HG03066 (cell line): ENCODE results near the gene TRAF1.

Source experiments
- ATAC-seq: cut with Tn5 transposase; IDR thresholded peaks from one replicate; pipeline ENCODE4 v1.9.1; 2021; ENCODE audit warnings: low read depth; ENCODE audit not compliant: unreplicated experiment

TRAF1 gene

DNA sequence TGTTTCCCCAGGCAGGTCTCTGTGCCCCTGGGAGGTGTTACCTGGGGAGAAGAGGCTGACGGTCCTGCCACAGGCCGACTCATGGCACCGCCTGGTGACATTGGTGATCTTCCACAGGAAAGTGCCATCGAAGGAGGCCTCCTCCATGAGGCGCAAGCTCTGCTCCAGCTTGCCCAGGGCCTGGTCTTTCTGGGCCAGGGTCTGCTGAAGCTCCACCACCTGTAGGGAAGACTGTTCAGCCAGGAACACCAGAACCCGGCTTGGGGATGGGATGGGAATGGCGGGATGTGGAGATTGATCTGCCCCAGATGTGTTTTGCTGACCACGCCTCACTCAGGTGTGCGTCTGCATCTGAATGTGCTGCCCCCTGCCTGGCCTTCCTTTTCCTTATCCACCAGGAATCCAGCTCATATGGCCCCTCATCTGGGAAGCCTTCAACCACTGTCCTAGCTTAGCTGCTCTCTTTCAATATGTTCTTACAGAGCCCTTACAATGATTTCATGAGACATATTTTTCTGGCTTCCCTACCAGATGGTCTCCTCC, 15.2 kb downstream of the TRAF1 start:
- ATAC-seq: no peak

DNA sequence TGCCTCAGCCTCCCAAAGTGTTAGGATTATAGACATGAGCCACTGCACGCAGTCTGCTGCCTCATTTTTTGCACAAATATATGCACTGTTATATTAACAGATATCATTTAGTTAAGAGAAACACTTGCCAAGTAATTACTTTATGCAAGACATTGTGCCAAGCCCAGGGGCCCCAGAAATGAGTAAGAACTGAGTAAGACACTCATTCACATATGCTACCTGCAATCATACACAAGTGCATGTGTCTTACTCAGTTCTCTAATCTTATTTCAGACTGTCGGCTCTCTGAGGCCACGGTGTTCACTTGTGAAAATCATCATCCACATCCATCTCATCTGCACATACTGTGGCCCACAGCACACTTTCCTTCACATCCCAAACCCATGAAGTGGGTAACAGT, 16.0 kb downstream of the TRAF1 start:
- ATAC-seq: no peak

DNA sequence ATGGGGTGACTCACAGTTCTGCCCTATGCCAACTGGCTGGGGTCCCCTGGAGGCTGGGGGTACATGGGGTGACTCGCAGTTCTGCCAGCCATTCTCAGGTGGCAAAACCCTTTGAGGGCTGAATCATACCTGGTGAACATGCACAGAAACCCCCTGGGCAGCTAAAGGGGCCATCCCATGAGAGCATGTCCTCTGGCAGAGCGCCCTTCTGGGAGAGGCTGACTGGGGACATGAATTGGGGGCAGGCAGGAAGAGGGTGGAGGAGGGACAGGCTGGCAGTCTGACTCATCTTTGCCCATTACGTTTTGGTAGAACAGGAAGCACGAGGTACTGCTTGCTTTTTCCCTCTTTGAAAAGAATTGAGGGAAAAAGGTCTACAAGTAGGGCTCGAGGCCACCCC, 16.7 kb downstream of the TRAF1 start:
- ATAC-seq: no peak

DNA sequence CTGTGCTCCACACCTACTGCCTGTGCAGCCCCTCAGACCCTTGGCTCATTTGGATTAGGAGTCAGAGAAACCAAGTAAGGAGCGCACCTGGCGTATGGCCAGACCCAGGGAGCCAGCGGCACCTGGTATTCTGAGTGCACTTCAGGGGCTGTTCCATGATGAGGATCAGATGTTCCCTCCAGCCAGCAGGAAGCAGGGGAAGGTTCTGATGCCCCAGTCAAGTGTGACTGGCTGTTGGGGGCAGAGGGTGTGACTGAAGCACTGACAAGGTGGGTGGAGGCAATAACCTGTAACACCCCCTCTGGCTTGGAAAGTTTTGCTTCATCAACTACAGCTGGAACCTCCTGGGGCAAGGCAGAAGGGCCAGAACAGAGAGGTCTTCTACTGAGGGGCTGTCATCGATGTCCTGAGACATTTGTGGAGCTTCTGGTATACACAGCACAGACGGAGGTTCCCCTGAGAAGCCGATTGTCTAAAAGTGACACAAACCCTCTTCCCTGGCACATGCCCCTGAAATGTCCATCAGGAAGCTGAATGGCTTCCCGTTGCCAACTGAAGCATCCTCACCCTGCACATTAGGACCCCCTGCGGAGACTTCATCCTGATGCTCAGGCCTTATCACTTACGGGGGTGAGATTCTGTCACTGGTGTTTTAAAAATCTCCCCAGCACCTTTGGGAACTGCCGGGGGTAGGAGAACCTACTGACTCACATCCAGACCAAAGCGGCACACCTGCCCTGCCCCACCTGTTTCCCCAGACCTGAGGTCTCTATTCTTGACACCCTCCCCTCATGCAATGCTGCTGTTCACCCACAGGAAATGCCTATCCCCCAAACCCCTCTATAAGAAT, 21.1 kb downstream of the TRAF1 start:
- no peak for ATAC-seq

DNA sequence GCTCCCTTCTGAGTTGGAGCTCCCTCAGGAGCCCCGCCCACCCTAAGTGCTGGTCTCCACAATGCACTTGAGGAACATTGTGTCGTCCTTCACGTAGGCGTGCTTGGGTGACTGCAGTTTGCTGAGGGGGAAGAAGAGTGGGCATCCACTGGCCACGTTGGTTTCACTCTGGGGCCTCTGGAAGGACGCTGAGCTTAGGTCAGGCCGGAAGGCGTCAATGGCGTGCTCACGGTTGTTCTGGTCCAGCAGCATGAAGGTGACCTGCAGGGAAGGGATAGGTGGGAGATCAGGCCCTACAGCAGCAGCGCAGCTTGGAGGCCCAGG, 21.7 kb downstream of the TRAF1 start:
- no peak for ATAC-seq

DNA sequence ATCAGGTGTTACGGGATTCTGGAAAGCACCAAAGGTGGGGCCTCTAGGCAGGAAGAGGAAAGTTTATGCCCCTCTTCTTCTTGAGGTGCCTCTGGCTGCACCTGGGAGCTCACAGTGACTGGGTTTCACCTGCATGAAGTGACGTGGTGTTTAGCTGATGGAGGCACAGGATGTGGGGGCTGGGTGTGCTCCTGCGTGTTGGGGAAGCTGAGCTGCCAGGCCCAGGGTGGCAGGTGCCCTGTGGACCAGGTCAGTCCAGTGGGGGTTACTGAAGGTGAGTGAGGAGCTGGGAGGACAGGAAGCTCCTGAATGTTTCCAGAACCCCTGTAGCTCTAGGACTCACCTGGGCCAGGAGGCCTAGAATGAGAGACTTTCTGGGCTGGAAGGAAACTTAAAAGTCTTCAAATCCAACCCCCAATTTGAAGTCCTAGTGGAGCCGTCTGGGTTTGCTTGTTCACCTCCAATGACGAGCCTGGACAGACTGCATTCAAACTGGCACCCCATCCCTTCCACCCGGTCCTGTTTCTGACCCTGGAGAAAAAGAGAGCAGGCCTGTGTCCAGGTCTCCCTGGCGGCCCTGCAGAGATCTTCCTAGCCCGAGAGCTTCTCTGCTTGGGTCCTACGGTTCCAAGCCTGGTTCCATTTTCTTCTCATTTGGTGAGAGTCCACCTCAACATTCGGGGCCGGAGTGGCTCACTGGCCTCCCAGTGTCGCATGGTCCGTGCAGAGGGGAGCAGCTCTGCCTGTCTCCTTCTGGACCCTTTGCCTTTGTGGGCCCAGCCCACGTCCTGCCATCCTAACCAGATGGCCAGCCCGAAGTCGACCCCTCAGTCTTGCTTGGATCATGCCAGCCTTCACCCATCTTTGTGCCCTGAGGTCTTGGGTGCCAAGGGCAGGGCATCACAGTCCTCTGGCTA, 22.3 kb downstream of the TRAF1 start:
- no peak for ATAC-seq

DNA sequence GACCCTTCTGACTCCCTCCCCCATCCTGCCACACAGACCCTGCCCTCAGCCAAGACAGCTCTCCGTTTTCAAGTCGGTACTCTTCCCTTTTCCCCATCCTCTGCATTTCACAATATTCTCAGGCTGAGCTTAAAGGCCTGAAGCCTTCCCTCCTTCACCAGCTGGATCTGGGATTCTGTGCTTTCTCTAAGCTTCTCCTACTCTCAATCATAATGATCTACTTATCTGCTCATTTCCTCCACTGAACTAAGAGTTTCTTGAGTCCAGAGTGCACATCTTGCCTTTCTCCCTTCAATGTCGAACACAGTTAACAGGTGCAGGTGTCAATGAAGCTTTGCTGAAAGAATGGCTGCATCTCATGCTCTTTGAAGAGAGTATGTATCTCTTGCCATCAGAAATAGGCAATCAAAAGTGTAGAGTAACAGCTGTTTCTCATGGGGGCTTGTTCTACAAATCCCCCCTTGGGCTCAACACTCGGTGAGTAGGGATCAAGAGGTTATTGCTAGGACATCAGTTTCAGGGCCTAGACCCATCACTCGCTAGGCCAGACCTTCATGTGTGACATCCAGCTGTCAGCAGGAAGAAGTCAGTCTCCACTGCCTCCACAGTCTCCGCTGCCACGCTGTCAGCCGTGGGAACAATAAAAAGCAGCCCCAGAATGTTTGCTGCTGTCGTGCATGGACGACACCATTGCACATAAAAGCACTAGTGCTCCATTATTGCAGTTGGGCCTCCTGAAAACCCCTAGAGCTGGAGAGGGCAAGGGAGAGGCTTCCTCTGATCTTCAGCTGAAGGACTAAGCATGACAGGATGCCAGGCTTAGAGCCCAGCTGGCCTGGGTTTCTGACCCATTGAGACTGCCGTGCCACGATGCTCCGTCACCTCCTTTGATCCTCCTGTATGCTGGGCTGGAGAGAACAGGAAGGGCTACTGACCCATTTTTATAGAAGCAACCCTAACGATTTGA, 23.7 kb downstream of the TRAF1 start:
- ATAC-seq: no peak

DNA sequence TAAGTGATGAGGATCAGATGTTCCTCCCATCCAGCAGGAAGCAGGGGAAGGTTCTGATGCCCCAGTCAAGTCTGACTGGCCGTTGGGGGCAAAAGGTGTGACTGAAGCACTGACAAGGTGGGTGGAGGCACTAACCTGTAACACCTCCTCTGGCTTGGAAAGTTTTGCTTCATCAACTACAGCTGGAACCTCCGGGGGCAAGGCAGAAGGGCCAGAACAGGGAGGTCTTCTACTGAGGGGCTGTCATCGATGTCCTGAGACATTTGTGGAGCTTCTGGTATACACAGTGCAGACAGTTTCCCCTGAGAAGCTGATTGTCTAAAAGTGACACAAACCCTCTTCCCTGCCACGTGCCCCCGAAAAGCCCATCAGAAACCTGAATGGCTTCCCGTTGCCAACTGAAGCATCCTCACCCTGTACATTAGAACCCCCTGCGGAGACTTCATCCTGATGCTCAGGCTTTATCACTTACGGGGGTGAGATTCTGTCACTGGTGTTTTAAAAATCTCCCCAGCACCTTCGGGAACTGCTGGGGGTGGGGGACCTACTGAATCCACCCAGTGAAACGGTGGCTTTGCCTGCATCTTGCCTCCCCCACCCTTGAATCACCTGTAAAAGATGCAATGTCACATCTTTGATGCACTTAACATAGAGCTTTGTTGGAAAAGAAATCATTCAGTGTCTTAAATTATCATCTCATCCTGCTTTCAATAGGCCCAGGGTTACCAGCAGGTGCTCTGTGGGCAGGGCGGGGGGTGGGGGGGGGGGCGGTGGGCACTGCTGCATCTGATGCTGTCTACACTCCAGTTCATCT, 24.6 kb downstream of the TRAF1 start:
- no peak for ATAC-seq

DNA sequence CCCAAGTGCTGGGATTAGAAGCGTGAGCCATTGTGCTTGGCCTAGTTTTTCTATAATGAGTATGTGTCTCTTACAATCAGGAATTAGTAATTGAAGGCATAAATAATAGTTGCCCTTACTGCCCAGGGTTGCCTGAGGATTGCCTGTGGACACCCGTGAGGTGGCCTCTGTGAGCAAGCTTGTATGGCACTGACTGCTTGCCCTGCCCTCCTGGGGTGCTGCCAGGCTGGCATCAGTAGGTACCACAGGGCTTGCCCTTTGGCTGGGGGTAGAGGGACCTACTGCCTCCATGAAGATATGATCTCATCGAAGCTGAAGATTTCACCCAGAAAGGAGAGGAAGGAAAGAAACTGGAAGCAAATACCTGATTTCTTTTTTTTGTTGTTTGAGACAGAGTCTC, 25.8 kb downstream of the TRAF1 start:
- ATAC-seq: no peak

DNA sequence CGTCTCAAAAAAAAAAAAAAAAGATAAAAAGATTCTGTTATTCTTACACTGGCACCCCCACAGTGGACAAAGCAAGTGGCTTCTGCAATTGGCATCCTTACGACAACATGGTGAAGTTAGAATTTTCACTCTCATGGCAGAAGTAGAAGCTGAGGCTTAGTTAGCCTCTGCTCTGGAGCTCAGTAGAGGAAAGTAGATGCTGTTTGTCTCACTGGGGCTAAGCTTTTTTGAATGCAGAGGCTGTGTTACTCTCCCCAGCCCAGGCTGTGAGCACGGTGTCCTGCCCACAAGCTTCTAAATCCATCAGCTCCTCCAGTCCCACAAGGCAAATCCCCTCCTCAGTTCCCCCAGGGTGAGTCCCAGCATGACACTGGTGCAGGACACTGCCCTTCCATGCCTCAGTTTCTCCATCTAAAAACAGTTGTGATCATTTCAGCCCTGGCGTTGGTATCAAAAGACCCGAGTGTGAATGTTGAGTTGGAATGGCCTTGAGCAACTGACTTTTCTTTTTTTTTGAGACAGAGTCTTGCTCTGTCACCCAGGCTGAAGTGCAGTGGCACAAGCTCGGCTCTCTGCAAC, 27.0 kb downstream of the TRAF1 start:
- ATAC-seq: no peak

DNA sequence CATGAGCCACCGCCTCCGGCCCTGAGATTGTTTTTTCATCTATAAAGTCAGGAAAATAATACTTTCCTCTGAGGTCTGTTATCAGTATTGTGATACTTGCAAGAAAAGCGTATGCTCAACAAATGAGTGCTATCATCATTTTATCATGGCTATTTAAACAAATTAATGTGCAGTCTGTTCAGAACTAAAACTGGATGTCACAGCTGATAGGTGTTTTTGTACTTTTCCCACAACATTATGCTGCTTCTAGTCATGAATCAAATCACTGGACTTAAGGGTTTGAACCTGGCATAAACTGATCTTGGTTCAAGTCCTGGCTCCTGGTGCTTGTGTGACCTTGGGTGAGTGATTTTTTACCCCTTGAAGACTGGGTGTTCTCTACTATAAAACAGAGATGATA, 28.2 kb downstream of the TRAF1 start:
- no peak for ATAC-seq

DNA sequence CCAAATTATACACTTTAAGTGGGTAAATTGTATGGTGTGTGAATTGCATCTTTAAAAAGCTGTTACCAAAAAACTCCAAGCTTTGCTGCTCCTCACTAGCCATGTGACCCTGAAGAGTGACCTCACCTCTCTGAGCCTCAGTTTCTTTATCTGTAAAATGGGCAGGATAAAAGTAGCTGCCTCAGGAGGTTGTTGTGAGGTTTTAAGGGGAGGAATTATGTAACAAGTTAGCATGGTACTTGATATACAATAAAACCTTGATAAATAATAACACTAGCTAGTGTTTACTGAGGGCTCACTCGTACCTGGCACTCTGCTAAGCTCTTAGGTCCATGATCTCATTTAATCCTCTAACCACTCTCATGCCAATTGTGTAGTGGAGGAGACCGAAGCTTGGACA, 30.6 kb downstream of the TRAF1 start:
- no peak for ATAC-seq

DNA sequence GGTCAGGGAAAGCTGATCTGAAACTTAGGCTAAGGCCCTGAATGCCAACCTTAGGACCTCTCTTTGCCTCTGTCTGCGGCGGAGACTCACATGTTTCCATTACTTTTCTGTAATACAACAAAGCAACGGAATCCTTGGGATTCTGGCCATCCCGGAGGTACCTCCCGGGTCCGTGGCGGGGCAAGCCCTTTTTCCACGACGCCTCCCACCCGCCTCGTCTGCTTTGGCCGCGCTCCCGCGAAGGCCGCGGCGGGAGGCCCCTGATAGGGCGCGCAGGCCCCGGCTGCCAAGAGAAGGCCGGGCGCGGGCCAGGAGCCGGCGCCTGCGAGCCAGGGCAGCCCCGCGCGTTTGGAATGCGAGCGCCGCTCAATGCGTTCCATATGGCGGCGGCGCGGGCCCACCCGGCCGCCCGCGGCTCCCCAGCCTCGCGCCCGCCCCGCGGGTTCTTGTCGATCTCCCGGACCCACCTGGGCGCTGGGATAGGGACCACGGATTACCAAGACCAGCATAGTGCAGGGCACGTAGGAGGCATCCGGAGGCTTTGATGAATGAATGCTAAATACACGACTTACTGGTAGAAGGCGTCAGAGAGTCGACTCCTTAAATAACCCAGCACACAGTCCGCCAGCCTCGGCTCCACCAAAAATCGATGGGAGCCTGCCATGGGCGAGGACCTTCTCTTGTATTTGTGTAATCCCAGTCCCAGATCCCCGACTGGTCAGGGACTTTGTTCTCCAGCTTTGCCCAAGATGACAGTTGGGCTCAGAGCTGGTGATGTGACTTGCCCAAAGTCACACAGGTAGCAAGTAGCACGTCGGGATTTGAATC, 32.1 kb downstream of the TRAF1 start:
- ATAC-seq: no peak

DNA sequence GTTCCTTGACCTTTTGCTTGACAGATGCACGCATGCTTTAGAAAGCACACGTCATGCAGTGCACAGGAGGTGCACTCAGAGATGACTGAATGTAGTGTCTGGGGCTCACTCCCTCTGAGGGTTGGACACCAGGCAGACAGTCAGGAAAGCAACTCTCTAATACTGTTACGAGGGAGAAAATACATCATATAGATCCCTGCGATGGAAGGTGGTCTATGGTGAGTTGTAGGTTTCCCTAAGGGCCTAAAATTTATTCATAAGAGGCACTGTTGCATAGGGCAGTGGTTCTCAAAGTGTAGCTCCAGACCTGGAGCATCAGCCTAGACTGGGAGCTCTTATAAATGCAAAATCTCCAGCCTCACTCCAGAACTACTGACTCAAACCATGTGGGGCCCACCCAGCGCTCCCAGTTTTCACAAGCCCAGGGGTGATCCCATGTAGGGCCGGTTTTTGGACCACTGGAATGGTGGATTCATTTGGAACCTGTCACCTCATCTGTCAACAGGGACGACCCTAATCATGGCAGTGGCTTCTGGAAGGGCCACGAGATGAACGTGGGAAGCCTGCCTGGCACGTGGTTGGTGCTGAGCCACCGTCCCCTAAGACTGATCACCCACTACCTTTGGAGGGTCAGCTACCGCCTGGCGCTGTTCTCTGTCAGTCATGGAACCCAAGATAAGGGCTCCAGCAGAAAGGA, 32.8 kb downstream of the TRAF1 start:
- no peak for ATAC-seq

DNA sequence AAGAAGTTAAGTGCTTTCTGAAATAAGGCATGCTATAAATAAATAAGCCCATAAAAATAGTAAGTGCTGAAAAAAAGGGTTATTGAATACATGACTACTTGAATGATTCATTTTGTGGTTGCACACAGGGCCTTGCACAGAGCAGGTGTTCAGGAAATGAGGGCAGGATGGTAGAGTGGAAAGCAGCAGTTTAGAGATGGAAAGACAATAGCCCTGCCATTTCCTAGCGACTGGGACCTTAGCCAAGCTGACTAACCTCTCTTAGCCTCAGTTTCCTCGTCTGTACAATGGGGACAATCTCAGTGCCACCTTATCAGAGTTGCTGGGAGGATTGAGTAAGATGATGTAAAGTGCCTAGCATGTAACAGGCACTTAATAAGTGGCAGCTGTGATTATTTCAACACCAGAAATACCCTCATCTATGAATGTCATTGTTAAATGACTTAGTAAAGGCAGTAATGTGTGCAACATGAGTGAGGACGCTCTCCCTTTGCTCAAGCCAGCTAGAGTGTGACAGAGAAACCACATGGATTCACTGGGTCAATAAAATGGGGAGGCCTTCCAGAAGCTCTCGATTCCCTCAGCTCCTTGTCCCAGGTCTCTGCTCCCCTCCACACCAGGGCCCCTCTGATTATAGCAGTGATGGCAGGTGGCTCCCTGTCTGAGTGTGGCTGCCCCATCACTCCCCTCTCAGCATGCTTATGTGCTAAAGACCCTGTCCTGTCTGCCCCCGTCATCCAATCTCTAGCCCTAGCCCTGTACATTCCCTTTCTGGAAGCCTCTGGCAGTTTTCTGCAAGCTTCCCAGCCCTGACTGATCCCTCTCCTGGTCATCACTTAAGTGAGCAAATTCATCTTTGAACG, 33.6 kb downstream of the TRAF1 start:
- ATAC-seq: peak; percentile 57

DNA sequence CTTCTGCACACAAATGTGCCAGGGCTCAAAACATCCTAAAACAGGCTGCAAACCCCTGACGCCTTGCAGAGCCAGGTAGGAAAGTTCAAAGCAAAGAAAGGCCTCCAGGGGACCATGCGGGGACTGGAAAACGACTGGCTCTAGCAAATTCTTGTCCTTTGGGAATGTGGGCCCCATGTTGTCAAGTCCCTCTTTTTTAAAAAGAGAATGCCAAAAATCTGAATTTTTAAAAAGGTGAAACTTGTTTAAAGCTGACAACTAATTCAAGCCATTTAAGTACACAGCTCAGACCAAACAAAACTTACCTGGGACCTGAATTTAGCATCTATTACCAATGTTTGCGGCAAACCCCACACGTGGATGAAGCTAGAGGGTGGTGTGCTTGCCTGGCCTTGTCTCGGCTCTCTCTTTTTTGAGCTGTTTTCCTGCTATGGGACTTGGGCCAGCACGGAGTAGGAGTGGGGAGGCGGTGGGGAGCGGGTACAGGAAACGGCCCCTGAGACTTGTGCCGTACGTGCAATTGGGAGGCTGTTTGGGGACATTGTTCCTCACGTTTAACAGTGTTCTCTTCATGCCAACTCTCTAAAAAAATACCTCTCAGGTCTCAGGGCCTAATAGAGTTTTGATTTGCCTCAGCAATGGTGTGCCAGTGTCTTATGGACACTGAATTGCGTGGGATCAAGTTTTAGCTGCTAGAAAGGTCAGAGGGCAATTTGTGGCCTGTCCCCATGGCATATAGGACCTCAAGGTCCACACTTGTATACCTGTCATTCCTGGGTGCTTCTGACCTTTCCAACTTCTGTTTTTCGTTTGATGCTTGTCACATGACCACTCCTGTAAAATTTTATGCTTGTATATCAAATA, 34.5 kb downstream of the TRAF1 start:
- peak; percentile 30 for ATAC-seq
